Heart left ventricle (tissue), 13 donors: ENCODE measurements around the gene ESR2.

Experiments used
- CTCF ChIP-seq, 12 donors: fragments of 200-600 bp; sonication (generic) in 4 of 12; IDR thresholded peaks; one replicate each; pipeline versions ENCODE4 v1.5.0 to v1.8.0; 2018 to 2022; ENCODE audit warnings: antibody characterized with exemption in 12 of 12, mild to moderate bottlenecking in 5 of 12
- POLR2A ChIP-seq, 2 donors: fragments of 450-650 bp; IDR thresholded peaks; one replicate each; pipeline ENCODE4 v1.6.1; 2017; ENCODE audit warnings: antibody characterized with exemption in 2 of 2, mild to moderate bottlenecking in 2 of 2, moderate library complexity in 2 of 2
- donor health status: ischemic (EF 13 %, LVEDD 7.1; RV severe dilation, severe dysfunction).
- donor health status: DM: no; HTN: yes; CAD: no.
- donor health status: DM: no; HTN: no; CAD: no.
- donor health status: ischemic (EF 25% LVEDD 6.9; RV normal size, moderate dysfunction).
- donor health status: ischemic (EF 25% LVEDD 5.7; RV mildly dilated, moderate dysfunction).
- donor health status: ischemic (EF 35%, LVEDD 5.7; RV mildly dilated, moderate dysfunction).
- donor health status: nonischemic (EF 11% LVEDD 7.7; RV severe dilation, severe dysfunction).
- donor health status: DM: yes; HTN: yes; CAD: no.
- donor health status: PGD.
- donor health status: ischemic (EF 29% LVEDD 5.4; RV normal size, mild dysfunction).
- donor health status: nonischemic (EF 23%, LVEDD 6.1; RV moderate dilation, normal function).

GRCh38 chr14:64053694-64054669 lies 240.2 kb downstream of the ESR2 start:
- TF ChIP-seq CTCF (IDR thresholded peaks at IDR 0.05) (no peak), POLR2A (IDR thresholded peaks at IDR 0.05) (no peak)
